Liver (tissue), 3 donors: Measurements from ENCODE around the gene DCAF8.

Experiments
- HNF4G ChIP-seq: IDR thresholded peaks from 2 replicates; pipeline ENCODE4 v1.6.1; 2016; ENCODE audit warnings: antibody characterized with exemption
- RAD21 ChIP-seq, 2 donors: IDR thresholded peaks; 2 replicates each; pipeline ENCODE4 v1.6.1; 2016; ENCODE audit warnings: antibody characterized with exemption in 2 of 2, mild to moderate bottlenecking in 2 of 2
- TAF1 ChIP-seq: conservative IDR thresholded peaks from 2 replicates; pipeline ENCODE4 v1.6.1; 2016; ENCODE audit warnings: antibody characterized with exemption, mild to moderate bottlenecking
- YY1 ChIP-seq: IDR thresholded peaks from 2 replicates; pipeline ENCODE4 v1.6.1; 2016; ENCODE audit warnings: antibody characterized with exemption, mild to moderate bottlenecking
- TF ChIP-seq, protein P1 (sequence below): fragments of 150-350 bp; IDR thresholded peaks from 2 replicates; pipeline ENCODE4 v1.5.1; 2017; ENCODE audit warnings: improper control_type of control experiment, low read depth, low read length; ENCODE audit not compliant: missing input control
- TF ChIP-seq, protein P2 (sequence below): IDR thresholded peaks from 2 replicates; pipeline ENCODE4 v1.6.1; 2016; ENCODE audit warnings: antibody characterized with exemption, mild to moderate bottlenecking
- donor health status: healthy.
- donor health status: healthy.

DNA sequence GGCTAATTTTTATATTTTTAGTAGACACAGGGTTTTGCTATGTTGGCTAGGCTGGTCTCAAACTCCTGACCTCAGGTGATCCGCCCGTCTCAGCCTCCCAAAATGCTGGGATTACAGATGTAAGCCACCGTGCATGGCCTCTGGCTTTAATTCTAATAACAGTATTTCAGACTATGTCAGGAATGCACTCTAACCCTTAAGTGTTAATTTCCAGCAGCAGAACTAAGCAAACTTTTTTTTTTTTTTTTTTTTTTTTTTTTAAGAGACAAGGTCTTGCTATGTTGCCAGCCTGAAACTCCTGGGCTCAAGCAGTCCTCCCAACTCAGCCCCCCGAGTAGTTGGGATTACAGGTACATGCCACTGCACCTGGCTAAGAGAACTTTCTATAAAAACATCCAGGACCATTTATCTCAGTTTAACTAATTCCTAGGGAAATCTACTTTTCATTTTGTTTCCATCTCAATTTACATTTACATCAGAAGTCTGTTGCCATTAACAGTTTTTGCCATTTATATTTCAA lies 6.5 kb downstream of the DCAF8 start:
- TF ChIP-seq, protein P1, sequence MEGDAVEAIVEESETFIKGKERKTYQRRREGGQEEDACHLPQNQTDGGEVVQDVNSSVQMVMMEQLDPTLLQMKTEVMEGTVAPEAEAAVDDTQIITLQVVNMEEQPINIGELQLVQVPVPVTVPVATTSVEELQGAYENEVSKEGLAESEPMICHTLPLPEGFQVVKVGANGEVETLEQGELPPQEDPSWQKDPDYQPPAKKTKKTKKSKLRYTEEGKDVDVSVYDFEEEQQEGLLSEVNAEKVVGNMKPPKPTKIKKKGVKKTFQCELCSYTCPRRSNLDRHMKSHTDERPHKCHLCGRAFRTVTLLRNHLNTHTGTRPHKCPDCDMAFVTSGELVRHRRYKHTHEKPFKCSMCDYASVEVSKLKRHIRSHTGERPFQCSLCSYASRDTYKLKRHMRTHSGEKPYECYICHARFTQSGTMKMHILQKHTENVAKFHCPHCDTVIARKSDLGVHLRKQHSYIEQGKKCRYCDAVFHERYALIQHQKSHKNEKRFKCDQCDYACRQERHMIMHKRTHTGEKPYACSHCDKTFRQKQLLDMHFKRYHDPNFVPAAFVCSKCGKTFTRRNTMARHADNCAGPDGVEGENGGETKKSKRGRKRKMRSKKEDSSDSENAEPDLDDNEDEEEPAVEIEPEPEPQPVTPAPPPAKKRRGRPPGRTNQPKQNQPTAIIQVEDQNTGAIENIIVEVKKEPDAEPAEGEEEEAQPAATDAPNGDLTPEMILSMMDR = no peak
- TF ChIP-seq HNF4G (no peak), YY1 (no peak), TAF1 (no peak), RAD21 (IDR thresholded peaks at IDR 0.05) (no peak)
- TF ChIP-seq, protein P2, sequence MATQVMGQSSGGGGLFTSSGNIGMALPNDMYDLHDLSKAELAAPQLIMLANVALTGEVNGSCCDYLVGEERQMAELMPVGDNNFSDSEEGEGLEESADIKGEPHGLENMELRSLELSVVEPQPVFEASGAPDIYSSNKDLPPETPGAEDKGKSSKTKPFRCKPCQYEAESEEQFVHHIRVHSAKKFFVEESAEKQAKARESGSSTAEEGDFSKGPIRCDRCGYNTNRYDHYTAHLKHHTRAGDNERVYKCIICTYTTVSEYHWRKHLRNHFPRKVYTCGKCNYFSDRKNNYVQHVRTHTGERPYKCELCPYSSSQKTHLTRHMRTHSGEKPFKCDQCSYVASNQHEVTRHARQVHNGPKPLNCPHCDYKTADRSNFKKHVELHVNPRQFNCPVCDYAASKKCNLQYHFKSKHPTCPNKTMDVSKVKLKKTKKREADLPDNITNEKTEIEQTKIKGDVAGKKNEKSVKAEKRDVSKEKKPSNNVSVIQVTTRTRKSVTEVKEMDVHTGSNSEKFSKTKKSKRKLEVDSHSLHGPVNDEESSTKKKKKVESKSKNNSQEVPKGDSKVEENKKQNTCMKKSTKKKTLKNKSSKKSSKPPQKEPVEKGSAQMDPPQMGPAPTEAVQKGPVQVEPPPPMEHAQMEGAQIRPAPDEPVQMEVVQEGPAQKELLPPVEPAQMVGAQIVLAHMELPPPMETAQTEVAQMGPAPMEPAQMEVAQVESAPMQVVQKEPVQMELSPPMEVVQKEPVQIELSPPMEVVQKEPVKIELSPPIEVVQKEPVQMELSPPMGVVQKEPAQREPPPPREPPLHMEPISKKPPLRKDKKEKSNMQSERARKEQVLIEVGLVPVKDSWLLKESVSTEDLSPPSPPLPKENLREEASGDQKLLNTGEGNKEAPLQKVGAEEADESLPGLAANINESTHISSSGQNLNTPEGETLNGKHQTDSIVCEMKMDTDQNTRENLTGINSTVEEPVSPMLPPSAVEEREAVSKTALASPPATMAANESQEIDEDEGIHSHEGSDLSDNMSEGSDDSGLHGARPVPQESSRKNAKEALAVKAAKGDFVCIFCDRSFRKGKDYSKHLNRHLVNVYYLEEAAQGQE = no peak
